MM.1S (cell line): ENCODE results near the gene NCR2.

Source experiments
- DNase-seq: peaks from one replicate; pipeline ENCODE4 v3.0.0-alpha.2; 2015
- H2AFZ ChIP-seq: fragments of 300-600 bp; sonication (generic); 2 replicates; pipeline ENCODE4 v1.6.0; 2016; ENCODE audit warnings: antibody characterized with exemption, low read length
- H3F3A ChIP-seq: fragments of 300-600 bp; sonication (generic); 2 replicates; pipeline ENCODE4 v1.6.1; 2016; ENCODE audit warnings: mild to moderate bottlenecking, antibody characterized with exemption, low read length, moderate library complexity, mixed read lengths; ENCODE audit not compliant: insufficient read depth
- H3K27ac ChIP-seq: fragments of 300-600 bp; sonication (generic); 2 replicates; pipeline ENCODE4 v1.5.1; 2016; ENCODE audit warnings: mild to moderate bottlenecking, low read length
- H3K27me3 ChIP-seq: fragments of 300-600 bp; sonication (generic); replicated peaks from 2 replicates; pipeline ENCODE4 v1.6.0; 2016; ENCODE audit warnings: low read length; ENCODE audit not compliant: insufficient read depth
- H3K36me3 ChIP-seq: fragments of 300-600 bp; sonication (generic); replicated peaks from 2 replicates; pipeline ENCODE4 v1.6.1; 2016; ENCODE audit warnings: mild to moderate bottlenecking, low read length, mixed read lengths; ENCODE audit not compliant: insufficient read depth
- H3K4me1 ChIP-seq: fragments of 300-600 bp; sonication (generic); 2 replicates; pipeline ENCODE4 v1.6.1; 2016; ENCODE audit warnings: low read length, mixed read lengths
- H3K4me2 ChIP-seq: fragments of 300-600 bp; sonication (generic); 2 replicates; pipeline ENCODE4 v1.6.0; 2016; ENCODE audit warnings: low read depth, low read length
- H3K4me3 ChIP-seq: fragments of 300-600 bp; sonication (generic); 2 replicates; pipeline ENCODE4 v1.5.1; 2016; ENCODE audit warnings: low read length, mixed read lengths
- H3K79me2 ChIP-seq: fragments of 300-600 bp; sonication (generic); 2 replicates; pipeline ENCODE4 v1.6.1; 2016; ENCODE audit warnings: mixed run types, low read length, mixed read lengths
- H3K9ac ChIP-seq: fragments of 300-600 bp; sonication (generic); 2 replicates; pipeline ENCODE4 v1.6.1; 2016; ENCODE audit warnings: low read length, mixed read lengths
- H3K9me2 ChIP-seq: fragments of 300-600 bp; sonication (generic); replicated peaks from 2 replicates; pipeline ENCODE4 v1.6.1; 2016; ENCODE audit warnings: mild to moderate bottlenecking, low read length, mixed read lengths; ENCODE audit not compliant: insufficient read depth
- H3K9me3 ChIP-seq: fragments of 300-600 bp; sonication (generic); replicated peaks from 2 replicates; pipeline ENCODE4 v1.6.1; 2016; ENCODE audit warnings: mild to moderate bottlenecking, low read length, mixed read lengths; ENCODE audit not compliant: insufficient read depth
- H4K20me1 ChIP-seq: fragments of 300-600 bp; sonication (generic); 2 replicates; pipeline ENCODE4 v1.6.1; 2016; ENCODE audit warnings: mild to moderate bottlenecking, low read length, moderate library complexity, mixed read lengths; ENCODE audit not compliant: insufficient read depth
- EZH2 ChIP-seq: fragments of 300-600 bp; sonication (generic); optimal IDR thresholded peaks from 2 replicates; pipeline ENCODE3; 2017; ENCODE audit warnings: low read depth, mild to moderate bottlenecking, antibody characterized with exemption, low read length, mixed read lengths
- EZH2phosphoT487 ChIP-seq: fragments of 300-600 bp; sonication (generic); IDR thresholded peaks from 2 replicates; pipeline ENCODE4 v1.6.1; 2018; ENCODE audit warnings: antibody characterized with exemption, low read length
- TF ChIP-seq, protein P1 (sequence below): fragments of 300-600 bp; sonication (generic); IDR thresholded peaks from 2 replicates; pipeline ENCODE4 v1.5.1; 2016; ENCODE audit warnings: antibody characterized with exemption, low read length, mixed read lengths

Gene NCR2

DNA sequence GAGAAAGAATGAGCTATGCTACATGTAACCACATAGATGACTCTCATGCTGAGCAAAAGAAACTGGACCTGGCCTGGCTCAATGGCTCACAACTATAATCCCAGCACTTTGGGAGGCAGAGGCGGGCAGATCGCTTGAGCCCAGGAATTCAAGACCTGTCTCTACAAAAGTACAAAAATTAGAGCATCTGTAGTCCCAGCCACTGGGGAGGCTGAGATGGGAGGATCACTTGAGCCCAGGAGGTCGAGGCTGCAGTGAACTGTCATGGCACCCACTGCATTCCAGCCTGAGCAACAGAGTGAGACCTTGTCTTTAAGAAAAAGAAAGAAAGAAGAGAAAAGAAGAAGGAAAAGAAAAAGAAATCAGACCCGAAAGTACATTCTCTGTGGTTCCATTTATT lies 41.7 kb downstream of the NCR2 start:
- no peaks in the 10 kb centered on the region for H3K9me3 ChIP-seq
- no peaks in the 10 kb centered on the region for H3K9me2 ChIP-seq
- H4K20me1 ChIP-seq, result no peaks in the 10 kb centered on the region
- H3K4me3 ChIP-seq, result no peak overlapping the region
- no peak overlapping the region for H2AFZ ChIP-seq
- H3K27me3 ChIP-seq, result peaks cover 47% of the 10 kb centered on the region
- no peaks in the 10 kb centered on the region for H3K36me3 ChIP-seq
- H3K79me2 ChIP-seq, result no peaks in the 10 kb centered on the region
- no peaks in the 10 kb centered on the region for H3K4me1 ChIP-seq
- no peak overlapping the region for H3K4me2 ChIP-seq
- no peak overlapping the region for H3K27ac ChIP-seq
- no peak overlapping the region for H3K9ac ChIP-seq
- no peaks in the 10 kb centered on the region for H3F3A ChIP-seq
- no peak for DNase-seq
- TF ChIP-seq EZH2phosphoT487 (no peak), EZH2 (no peak)
- TF ChIP-seq, protein P1, sequence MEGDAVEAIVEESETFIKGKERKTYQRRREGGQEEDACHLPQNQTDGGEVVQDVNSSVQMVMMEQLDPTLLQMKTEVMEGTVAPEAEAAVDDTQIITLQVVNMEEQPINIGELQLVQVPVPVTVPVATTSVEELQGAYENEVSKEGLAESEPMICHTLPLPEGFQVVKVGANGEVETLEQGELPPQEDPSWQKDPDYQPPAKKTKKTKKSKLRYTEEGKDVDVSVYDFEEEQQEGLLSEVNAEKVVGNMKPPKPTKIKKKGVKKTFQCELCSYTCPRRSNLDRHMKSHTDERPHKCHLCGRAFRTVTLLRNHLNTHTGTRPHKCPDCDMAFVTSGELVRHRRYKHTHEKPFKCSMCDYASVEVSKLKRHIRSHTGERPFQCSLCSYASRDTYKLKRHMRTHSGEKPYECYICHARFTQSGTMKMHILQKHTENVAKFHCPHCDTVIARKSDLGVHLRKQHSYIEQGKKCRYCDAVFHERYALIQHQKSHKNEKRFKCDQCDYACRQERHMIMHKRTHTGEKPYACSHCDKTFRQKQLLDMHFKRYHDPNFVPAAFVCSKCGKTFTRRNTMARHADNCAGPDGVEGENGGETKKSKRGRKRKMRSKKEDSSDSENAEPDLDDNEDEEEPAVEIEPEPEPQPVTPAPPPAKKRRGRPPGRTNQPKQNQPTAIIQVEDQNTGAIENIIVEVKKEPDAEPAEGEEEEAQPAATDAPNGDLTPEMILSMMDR, result no peak

DNA sequence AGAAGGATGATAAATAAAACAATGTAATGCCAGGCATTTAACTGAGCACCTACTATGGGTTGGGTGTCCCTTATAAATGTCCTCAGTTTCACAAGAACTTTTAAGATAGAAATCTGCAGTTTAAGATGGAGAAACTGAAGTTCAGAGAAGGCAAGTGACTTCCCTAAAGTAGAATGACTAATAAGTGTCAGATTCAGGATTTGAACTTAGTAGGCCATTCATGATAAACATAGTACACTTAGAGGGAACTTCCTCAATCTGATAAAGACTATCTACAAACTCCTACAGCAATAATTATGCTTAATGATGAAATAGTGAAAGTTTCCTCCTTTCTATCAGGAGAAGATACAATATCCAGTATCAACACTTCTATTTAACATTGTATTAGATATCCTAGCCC lies 43.9 kb downstream of the NCR2 start:
- Histone ChIP-seq H3K9me2 (no peaks in the 10 kb centered on the region), H4K20me1 (no peaks in the 10 kb centered on the region), H3K27me3 (peaks cover 27% of the 10 kb centered on the region), H3K9ac (no peak overlapping the region), H3K36me3 (no peaks in the 10 kb centered on the region), H3K9me3 (no peaks in the 10 kb centered on the region), H3K4me3 (no peak overlapping the region), H2AFZ (no peak overlapping the region), H3K4me1 (no peaks in the 10 kb centered on the region), H3K4me2 (no peak overlapping the region), H3K79me2 (no peaks in the 10 kb centered on the region), H3F3A (no peaks in the 10 kb centered on the region), H3K27ac (no peak overlapping the region)
- TF ChIP-seq EZH2phosphoT487 (no peak), EZH2 (no peak)
- TF ChIP-seq, protein P1, result no peak
- DNase-seq, result no peak

DNA sequence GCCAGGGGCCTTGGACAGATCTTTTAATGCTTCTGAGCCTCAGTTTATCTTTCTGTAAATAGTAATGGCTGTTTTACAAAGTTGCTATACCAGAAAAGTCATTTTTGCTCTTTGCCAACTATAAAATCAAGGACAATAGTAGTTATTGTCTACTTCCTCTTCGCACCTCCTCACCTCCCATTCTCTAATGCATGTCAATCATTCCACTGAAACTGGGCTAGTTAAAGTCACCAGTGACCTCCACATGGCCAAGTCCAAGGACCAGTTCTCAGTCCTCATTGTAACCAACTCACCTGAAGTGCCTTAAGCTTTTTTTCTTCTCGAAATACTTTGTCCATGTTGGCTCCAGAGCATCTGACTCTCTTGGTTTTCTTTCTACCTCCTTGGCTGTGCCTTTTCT lies 51.2 kb downstream of the NCR2 start:
- Histone ChIP-seq H3K27me3 (no peaks in the 10 kb centered on the region; the same call in 1 of the 2 replicates), H3K4me3 (no peak overlapping the region), H3F3A (no peaks in the 10 kb centered on the region), H3K9ac (no peak overlapping the region), H3K79me2 (no peaks in the 10 kb centered on the region), H3K9me3 (no peaks in the 10 kb centered on the region), H3K9me2 (no peaks in the 10 kb centered on the region), H3K4me1 (no peaks in the 10 kb centered on the region), H4K20me1 (no peaks in the 10 kb centered on the region), H3K27ac (no peak overlapping the region), H3K4me2 (no peak overlapping the region), H3K36me3 (no peaks in the 10 kb centered on the region), H2AFZ (no peak overlapping the region)
- TF ChIP-seq EZH2 (no peak), EZH2phosphoT487 (no peak)
- TF ChIP-seq, protein P1, result no peak
- no peak for DNase-seq

DNA sequence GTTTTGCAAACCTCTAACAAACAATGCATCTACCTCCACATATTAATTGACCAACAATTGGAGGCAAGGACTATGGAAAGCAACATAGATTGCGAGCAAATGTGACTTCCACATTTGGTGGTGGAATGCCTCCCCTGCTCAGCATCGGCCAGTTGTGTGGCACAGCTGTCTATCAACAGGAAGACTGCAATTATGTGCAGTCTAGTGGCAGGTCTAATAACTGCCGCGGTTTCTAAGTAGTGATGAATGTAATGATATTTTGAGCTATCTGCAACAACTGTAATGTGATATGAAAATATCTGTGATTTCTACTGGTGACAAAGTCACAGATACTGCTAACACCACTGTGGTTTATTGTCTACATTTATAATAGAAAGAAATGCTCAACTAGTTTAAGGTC lies 56.8 kb downstream of the NCR2 start:
- no peak overlapping the region for H2AFZ ChIP-seq
- no peaks in the 10 kb centered on the region for H3F3A ChIP-seq
- no peak overlapping the region for H3K27ac ChIP-seq
- TF ChIP-seq EZH2phosphoT487 (no peak), EZH2 (no peak)
- TF ChIP-seq, protein P1, result no peak
- H3K4me2 ChIP-seq, result no peak overlapping the region
- no peaks in the 10 kb centered on the region for H3K9me3 ChIP-seq
- no peaks in the 10 kb centered on the region for H3K4me1 ChIP-seq
- no peaks in the 10 kb centered on the region for H3K36me3 ChIP-seq
- DNase-seq, result no peak
- H3K27me3 ChIP-seq, result no peaks in the 10 kb centered on the region
- H3K79me2 ChIP-seq, result no peaks in the 10 kb centered on the region
- H3K4me3 ChIP-seq, result no peak overlapping the region
- H4K20me1 ChIP-seq, result no peaks in the 10 kb centered on the region
- no peaks in the 10 kb centered on the region for H3K9me2 ChIP-seq
- no peak overlapping the region for H3K9ac ChIP-seq
